ENCODE results near the gene ISM1.

ISM1 gene

DNA sequence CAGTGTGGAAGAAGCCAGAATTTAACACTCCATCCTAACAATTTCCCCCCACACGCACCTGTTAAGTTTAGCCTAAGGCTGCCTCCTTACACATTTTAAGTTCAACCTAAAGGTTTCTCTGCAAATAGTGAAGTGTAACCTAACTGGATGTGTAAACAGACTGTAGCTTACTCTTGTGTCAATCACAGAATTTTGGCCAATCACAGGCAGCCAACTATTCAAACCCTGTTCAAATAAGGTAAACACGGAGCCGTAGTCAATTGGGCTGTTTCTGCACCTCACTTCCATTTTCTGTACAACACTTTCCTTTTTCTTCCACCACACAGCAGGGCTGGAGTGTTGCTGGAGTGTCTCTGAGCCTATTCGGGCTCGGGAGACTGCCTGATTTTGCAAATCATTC, 92.1 kb downstream of the ISM1 start:
- no peak for DNase-seq (ENCODE audit: low read depth in 2 of 2)

DNA sequence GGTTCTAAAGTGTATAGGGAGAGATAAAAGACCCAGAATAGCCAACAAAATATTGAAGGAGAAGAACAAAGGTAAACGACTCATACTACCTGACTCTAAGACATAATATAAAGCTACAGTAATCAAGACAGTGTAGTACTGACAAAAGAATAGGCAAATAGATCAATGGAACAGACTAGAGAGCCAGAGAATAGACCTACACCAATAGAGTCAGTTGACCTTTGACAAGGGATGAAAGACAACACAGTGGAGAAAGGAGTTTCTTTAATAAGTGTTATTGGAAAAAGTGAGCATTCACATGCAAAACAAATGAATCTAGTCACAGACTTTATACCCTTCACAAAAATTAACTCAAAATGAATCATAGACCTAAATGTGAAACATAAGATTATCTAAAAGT, 96.4 kb downstream of the ISM1 start:
- DNase-seq (ENCODE audit: low read depth in 2 of 2): no peak

- no peak for DNase-seq (ENCODE audit: low read depth in 2 of 2)
Observed at GRCh38 chr20:13318871-13319521, 97.9 kb downstream of the ISM1 start.

- no peak for DNase-seq (ENCODE audit: low read depth in 2 of 2)
Observed at GRCh38 chr20:13320702-13321101, 99.6 kb downstream of the ISM1 start.

- no peak for DNase-seq (ENCODE audit: low read depth in 2 of 2)
Observed at GRCh38 chr20:13321416-13321815, 100.3 kb downstream of the ISM1 start.

DNA sequence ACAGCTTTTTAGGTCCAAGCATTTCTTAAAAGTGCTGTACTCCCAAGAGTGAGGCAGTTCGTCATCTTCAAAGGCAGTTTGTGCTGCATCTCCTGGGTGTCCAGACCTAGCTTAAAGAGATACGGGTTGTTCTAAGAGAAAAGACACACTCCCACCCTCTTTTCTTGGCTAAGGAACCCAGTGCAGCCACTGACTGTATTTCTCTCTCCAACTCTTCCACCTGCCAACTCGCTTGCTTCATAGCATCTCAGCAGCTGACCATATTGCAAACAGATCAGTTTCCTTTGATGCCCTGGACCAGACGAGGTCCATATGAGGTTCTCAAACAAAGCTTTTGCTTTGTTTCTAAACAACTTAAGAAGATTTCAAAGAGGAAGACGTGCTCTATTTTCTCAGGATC, 101.1 kb downstream of the ISM1 start:
- no peak for DNase-seq (ENCODE audit: low read depth in 2 of 2)

DNA sequence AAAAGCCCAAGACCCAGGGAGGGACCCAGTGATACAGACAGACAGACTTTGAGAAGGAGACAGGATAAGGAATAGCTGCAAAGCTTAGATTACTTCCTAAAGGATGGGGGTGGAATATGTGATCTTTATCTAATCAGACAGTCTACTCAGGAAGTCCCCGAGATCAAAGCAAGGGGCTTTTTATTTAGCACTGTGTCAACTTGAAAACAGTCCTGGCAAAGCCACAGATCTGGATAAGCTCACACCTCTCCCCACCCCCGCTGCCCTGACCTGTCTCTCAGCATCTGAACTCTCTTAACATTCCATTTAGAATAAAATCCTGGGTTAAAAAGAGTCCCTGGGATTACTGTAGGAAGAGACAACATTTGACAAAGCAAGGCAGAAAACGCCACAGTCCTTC, 101.5 kb downstream of the ISM1 start:
- no peak for DNase-seq (ENCODE audit: low read depth in 2 of 2)

DNA sequence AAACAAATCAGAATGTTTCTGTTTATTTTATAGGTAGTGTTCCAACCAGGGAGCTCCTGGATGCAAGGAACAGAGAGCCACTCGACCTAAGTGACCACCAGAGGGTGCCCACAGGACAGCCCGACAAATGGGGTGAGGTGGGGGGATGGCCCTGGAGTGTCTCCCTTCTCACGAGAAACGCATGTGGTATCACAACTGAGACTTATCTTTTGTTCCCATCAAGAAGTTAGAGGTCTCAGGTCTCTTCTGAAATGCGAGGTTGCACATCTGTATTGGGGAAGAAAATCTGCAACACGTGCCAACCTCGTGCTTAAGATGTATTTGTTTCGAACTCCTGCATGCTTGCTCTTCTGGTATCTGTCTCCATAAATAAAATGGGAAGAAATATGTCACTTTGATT, 104.0 kb downstream of the ISM1 start:
- DNase-seq (ENCODE audit: low read depth in 2 of 2): no peak

- DNase-seq (ENCODE audit: low read depth in 2 of 2): no peak
Observed at GRCh38 chr20:13325796-13326340, 104.8 kb downstream of the ISM1 start.

- DNase-seq (ENCODE audit: low read depth in 2 of 2): no peak
Observed at GRCh38 chr20:13331536-13331935, 110.5 kb downstream of the ISM1 start.

DNA sequence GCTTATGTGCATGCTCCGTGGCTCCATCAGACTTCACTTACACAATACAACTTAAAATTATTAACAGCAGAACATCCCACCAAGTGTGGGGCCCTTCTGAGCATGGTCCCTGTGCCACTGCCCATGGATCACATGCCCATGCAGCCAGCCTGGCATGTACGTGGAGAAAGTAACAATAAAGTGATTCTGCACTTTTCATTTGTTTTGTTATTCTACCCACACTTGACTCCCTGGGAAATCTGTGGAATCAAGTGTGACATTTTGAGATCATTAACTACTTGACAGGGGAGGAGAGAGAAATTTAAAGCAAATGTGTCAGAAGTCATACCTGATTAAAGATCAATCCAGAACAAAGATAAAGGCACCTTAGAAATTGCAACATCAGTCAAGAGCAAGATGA, 112.0 kb downstream of the ISM1 start:
- no peak for DNase-seq (ENCODE audit: low read depth in 2 of 2)

DNA sequence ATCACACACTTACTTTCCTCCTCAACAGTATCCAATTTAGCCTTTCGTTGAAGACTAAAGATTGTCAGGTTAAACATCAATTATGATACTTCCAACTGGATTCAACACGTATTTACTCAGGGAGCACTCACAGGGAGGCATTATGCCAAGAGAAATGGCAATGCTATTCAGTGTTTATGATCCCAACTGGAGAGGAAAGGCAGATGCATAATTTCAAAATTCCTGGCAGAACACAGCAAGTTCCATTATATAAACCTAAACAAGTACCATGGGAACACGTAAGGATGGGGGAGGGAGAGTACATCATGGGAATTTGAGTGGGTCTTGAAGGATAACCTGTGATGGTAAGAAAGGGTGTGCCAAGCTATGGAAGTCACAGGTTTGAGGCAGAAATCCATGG, 112.7 kb downstream of the ISM1 start:
- no peak for DNase-seq (ENCODE audit: low read depth in 2 of 2)

DNA sequence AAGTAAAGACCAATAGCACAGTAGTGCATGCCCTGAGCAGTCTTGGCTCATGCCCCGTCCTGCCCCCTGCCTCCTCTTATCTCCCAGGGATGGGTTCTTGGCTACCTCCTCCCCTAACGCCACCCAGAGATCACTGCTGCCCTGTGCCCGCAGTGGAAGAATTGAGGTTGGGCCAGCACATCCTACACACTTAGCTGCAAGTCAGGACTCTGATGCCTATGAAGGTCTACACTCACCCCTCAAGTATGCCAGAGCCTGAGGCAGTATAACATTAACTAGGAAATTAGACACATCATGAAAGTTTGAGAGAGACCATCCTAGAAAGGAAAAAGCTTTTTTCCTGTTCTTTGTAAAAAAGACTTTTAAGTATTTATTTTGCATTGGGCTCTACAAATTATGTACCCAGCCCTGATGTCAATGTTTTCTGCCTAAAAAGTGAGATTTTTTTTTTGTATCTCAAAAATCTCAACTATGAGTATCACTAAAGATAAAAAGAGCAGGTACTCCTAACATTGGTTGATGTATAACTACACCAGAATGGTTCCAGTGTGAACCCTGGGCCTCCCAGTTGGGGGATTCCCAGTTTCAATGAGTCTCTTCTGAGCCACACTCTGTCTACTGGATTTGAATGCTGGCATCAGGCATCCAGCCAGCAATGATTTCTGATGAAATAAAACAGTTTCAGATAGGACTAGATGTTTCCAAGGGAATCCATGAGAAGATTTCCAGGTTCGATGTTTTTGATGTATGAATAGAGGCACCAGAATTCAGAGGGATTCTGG, 115.4 kb downstream of the ISM1 start:
- no peak for DNase-seq (ENCODE audit: low read depth in 2 of 2)

DNA sequence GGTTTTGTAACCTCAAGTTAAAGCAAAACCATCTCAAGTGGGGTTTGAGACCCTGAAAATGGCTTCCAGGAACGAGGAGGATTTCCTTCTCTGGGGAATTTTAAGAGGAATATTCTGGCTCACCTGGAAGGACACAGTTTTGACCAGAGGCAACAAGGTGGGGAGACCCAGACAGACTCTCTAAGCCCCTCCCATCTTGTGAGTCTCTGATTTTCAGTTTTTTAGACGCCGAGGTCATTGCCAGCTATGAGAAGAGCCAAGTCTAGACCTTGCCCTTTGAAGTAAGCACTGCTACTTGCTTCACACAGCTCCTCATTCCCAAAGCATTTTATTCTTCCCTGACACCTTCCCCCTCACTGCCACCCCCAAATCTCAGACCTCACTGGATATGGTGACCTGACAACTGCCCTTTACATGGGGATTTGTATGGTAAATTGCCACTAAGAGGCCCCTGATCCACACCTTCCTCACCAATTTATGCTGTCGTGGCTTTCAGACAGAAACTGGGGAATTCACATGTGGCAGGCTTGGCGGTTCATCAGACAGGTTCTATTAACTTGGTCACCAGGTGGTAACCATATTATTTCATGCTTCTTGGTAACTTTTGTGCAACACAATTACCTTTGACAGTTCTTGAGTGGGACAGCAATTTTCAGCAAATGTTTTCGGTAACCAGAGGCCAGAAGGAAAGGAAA, 116.2 kb downstream of the ISM1 start:
- DNase-seq (ENCODE audit: low read depth in 2 of 2): no peak

GRCh38 chr20:13338097-13338661, 117.1 kb downstream of the ISM1 start:
- no peak for DNase-seq (ENCODE audit: low read depth in 2 of 2)

DNA sequence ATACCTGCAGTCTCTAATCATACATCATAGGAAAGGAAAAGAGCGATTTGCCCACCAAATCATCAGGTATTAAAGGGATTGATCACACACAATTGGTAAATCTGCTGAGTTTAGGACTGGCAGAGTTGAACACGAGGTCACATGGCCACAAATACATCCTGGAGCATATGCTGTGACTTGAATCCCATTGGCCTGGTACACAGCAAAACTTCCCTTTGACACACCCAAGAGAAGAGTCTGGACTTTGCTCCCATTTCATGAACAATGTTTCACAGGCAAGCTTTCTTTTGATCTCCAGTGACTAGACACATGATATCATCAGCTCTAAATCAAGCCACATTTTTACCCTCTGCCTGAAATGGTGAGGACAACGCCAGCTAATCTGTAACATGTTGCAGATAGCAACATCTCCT, 117.9 kb downstream of the ISM1 start:
- DNase-seq (ENCODE audit: low read depth in 2 of 2): no peak

GRCh38 chr20:13340088-13340487, 119.0 kb downstream of the ISM1 start:
- DNase-seq (ENCODE audit: low read depth in 2 of 2): no peak

DNA sequence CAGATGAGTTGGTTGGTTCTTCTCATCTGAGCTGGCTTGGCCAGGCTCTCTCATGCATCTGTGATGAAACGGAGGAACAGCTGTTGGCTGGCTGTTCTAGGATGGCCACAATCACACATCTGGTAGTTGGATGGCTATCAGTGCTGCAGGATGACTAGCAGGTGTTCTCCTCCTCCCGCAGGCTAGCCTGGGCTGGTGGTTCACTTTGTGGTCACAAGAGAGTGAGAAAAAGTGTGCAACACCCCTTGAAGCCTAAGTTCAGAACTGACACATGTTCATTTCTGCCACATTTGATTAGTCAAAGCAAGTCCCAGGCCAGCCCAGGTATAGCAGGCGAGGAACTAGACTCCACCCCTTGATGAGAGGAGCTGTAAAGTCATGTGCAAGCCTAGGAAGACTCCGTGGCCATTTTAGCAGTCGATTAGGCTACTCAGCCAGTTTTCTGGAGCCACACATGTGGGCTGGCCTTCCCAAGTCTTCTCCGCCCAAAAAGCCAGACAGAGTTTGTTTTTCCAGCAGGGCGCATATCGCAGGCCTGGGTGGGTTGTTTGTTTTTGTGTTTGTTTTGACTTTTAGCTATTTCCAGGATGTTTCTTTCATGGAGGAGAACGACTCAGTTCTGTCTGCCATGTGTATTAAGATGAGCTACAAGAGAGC, 120.8 kb downstream of the ISM1 start:
- DNase-seq (ENCODE audit: low read depth in 2 of 2): no peak

DNA sequence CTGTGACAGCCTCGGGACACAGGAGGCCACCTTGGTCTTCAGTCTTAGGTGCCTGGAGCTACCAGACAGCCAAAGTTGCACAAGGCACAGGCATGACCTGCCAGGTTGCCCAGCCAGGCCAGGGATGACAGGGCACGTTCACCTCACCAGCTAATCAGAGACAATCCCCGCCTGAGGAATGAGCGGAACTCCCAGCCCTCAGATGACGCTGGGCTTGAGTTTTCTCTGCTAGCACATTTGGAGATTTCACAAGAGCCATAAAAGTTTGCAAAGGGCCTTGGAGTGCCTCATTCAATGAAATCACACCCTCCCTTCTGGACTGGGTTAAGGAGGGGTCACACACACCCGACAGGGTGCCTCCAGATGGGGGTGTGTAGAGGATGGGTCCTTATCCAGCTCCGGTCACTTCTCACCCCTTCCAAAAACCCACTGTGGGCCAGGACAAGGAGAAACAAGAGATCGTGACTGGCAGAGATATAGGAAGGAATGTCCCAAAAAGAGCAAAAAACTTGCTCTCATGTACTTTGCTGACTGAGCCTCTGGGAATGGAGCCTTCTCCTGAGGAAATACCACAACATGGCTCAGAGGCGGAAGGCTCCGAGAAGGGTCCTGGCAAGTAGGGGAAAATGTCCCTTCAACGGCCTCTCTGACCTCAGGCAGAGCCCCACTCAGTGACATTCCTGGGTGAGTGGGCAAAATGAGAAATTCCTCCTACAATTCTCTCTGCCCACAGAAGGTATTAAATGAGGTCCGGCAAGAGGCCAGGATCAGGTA, 121.6 kb downstream of the ISM1 start:
- DNase-seq (ENCODE audit: low read depth in 2 of 2): no peak

DNA sequence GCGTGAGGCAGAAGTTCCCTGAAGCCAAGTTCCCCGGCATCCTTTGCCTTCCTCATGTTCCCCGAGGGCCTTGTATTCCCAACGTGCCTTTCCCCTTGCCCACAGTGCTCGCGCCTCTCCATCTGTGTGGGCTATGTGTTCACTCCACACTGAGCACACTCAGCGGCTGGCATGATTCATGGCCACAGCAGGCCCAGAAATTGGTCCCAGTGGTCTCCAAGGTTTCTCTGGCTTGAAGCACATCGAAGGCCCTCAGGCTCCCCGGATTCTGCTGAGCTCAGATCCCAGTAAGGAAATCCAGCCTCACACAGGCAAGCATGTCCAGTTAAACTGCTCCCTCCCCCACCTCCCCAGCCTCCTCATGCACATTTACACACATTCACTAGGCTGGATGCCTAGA, 123.6 kb downstream of the ISM1 start:
- no peak for DNase-seq (ENCODE audit: low read depth in 2 of 2)

Measured in stimulated activated CD8-positive, alpha-beta memory T cell treated with anti-CD3 and anti-CD28 coated beads, Interleukin-2, amount 100 ng/mL, for 1 hour (primary cell).